HG03280 (cell line): ENCODE results near the gene ENTPD1.
"Not testable (repeated sequence)": the region's sequence is repeated elsewhere in the genome, so short reads cannot be mapped to it uniquely, and the experiment has no call there.

Experiments
- ATAC-seq: cut with Tn5 transposase; IDR thresholded peaks from one replicate; pipeline ENCODE4 v1.9.1; 2021; ENCODE audit warnings: mild to moderate bottlenecking, moderate library complexity; ENCODE audit not compliant: unreplicated experiment

Gene ENTPD1

DNA sequence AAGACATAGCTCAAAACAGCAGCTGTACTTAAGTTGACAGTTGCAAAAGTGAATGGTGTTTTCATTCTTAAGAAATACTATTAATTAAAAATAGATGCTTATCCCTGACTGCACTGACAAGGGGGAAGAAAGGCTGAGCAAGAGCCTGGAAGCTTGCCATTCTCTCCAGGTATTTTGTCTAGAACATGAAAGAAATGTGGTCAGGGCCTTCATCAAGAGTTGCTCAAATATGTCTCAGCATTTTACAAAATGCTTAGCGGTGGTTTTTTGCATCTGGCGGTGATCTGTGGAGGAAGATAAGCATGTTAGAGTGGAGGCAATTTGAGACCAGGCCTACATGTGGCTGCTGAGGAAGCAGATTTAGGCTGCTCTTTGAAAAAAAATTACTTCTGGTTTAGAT, 105.4 kb downstream of the ENTPD1 start:
- no peak for ATAC-seq

DNA sequence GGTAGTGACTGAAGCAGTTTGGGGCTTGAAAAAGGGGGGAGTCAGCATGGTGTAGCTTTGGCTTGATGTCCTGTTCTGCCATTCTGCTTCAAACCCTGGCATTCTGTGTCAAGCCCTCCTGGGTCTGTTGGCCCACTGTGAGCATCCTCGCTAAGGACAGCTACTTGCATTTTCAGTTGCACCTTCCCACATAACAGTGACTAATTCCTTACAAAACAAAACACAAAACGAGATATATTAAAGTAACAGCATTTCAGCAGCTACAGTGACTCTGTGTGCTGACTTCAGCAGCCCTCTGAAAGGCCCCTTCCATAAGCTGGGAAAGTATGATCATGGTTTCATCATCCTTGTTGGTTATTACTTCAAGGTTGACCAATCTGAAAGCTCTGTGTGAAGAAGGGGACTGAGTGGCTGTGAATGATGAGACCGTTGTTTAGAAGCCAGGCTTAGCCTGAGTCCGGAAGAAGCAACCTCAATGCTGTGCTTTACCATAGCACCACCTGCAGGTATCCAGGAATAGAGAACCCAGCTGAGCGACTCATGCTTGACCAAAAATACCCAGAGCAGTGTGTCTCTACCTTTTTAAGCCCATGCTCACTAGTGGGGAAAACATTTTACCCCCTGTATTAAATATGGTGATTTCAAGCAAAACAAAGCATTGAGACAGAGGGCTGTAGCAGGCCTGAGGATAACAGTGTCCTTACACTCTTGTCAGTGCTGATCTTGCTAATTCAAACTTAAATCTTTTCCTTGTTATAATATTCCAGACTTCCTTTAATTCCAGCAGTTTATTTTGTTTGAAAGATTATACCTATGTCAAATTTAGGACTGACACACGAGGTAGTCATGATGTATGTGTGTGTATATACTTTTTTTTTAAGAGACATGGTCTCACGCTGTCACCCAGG, 109.2 kb downstream of the ENTPD1 start:
- peak; percentile 94 for ATAC-seq

DNA sequence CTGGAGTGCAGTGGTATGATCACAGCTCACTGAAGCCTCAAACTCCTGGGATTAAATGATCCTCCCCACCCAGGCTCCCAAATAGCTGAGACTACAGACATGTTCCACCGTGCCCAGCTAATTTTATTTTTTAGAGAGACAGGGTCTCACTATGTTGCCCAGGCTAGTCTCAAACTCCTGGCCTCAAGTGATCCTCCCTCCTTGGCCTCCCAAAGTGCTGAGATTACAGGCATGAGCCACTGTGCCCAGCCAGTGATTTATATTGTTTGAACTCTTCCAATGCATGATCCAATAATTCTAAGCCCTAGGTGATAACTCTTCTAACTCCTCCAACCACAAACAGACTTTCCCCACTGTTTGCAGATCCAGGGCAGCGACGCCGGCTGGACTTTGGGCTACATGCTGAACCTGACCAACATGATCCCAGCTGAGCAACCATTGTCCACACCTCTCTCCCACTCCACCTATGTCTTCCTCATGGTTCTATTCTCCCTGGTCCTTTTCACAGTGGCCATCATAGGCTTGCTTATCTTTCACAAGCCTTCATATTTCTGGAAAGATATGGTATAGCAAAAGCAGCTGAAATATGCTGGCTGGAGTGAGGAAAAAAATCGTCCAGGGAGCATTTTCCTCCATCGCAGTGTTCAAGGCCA, 110.0 kb downstream of the ENTPD1 start:
- ATAC-seq, result no peak

DNA sequence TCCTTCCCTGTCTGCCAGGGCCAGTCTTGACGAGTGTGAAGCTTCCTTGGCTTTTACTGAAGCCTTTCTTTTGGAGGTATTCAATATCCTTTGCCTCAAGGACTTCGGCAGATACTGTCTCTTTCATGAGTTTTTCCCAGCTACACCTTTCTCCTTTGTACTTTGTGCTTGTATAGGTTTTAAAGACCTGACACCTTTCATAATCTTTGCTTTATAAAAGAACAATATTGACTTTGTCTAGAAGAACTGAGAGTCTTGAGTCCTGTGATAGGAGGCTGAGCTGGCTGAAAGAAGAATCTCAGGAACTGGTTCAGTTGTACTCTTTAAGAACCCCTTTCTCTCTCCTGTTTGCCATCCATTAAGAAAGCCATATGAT, 110.5 kb downstream of the ENTPD1 start:
- no peak for ATAC-seq

DNA sequence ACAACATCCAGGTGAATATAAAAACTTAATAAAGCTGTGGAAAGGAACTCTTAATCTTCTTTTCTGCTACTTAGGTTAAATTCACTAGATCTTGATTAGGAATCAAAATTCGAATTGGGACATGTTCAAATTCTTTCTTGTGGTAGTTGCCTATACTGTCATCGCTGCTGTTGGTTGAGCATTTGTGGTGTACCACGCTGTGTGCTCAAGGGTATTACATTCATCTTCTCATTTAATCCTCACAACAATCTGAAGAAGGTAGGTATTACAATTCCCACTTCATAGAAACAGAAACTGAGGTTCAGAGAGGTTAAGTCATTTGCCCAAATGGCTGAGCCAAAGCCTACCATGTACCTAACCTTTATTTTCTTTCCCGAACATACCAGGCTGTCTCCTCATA, 111.9 kb downstream of the ENTPD1 start:
- ATAC-seq, result no peak

DNA sequence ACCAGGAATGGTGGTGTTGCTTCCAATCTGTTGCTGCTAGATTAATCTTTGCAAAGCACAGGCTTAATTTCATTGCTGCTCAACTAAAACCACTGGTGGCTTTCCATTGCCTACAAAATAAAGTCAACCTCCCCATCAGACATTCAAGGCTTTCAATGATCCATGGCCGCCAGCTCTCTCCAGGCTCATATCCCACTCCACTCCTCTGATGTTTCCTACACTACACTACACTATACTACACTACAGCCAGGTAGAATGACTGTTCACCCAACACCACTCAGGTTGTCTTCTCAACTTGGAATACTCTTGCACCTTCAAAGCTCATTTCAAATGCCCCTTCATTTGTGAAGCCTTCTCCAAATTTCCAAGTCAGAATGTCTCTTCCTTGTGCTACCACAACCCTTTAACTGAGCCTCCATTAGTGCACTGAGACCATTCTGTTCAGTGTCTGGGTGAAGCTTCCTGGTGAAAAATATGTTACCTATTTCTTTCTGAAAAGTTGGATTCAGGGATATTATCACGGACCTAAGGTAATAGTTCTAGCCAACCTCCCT, 116.3 kb downstream of the ENTPD1 start:
- ATAC-seq, result no peak

DNA sequence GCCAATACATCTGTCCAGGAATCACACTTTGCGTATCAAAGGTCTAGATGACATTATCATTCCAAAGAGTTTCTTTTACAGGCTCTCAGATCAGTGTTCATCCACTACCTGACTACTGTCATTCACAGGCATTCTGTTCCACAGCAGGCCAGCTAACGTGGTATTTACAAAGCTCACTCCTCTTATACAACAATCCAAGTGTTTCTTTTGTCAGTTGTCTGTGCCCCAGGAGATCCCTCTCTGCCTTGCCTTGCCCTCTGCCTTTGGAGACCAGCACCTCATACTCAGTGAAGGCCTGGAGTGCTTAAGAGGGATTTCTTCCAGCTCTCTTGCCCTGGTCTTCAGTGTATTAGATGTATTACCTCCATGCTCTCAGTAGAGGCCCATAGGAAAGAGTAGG, 117.2 kb downstream of the ENTPD1 start:
- ATAC-seq, result no peak

DNA sequence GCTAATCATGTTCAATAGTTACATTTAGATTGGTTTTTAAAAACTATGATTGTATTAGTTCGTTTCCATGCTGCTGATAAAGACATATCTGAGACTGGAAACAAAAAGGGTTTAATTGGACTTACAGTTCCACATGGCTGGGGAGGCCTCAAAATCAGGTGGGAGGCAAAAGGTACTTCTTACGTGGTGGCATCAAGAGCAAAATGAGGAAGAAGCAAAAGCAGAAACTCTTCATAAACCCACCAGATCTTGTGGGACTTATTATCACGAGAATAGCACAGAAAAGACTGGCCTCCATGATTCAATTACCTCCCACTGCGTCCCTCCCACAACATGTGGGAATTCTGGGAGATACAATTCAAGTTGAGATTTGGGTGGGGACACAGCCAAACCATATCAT, 117.7 kb downstream of the ENTPD1 start:
- ATAC-seq, result no peak

DNA sequence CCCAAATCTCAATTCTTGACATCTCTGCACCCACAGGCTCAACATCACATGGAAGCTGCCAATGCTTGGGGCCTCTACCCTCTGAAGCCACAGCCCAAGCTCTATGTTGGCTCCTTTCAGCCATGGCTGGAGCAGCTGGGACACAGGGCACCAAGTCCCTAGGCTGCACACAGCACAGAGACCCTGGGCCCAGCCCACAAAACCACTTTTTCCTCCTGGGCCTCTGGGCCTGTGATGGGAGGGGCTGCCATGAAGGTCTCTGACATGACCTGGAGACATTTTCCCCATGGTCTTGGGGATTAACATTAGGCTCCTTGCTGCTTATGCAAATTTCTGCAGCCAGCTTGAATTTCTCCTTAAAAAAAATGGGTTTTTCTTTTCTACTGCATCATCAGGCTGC, 118.8 kb downstream of the ENTPD1 start:
- ATAC-seq, result not testable (repeated sequence)

DNA sequence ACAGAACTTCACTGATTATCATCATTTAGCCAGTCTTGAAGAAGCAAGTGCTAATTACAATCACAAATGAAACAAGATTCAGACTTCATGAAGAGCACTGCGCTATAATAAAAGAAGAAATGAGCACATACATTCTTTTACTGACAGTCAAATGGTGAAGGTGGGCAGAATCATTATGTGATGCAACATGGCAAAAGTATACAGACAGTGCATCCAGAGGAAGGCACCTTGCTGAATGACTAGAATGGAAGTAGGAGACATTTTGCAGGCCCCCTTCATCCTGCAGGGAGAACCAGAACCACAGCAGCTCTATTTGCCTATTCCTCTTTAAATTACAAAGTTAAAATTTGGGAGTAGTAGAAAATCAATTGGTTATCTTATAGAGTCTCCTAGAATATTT, 120.8 kb downstream of the ENTPD1 start:
- no peak for ATAC-seq

DNA sequence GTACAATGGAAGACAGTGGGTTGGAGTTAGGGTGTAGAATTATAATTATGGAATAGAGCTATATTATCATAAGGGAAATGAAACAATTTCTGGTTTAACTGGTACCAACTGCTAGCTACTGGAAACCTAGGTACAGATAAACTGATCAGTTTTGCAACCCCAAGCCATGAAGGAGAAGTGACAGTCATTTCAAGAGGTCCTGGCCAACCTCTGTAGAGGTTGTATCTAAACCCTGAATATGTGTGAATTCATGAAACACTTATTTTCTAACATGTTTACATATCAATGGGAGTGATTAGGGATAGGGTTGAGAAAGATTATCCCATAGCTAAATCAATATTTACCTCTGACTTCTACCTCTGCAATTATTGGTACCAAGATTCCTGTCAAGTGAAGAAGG, 121.9 kb downstream of the ENTPD1 start:
- no peak for ATAC-seq

DNA sequence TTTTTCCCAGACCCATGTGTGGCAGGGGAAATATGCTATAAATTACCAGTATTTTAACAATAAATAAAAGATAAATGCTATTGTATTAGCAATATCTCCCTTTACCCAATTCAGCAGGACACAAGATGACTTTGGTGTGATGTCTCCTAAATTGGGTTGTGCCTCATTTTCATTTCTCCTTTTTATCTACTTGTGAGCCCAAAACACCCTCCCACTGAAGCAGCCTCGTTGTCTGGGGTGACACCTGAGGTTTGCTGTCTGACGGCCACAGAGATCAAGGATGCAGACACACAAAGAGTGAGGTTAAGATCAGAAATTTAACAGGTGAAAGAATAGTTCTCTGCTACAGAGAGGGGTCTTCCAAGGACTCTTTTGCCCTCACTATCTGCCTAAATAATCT, 124.7 kb downstream of the ENTPD1 start:
- ATAC-seq, result no peak

DNA sequence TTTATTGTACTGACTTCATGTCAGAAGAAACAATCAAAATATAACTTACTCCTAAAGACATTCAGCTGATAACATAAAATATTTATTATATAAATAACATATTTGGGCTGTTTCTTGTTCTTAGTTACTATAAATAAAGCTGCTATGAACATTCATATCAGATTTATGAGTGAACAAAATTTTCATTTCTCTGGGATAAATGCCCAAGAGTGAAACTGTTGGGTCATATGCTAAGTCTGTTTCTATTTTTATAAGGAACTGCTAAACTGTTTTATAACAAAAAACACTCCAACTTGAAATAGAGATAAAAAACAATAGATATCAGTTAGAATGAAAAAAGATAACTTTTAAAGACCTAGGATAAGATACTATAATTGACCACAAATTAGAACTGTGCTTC, 125.4 kb downstream of the ENTPD1 start:
- no peak for ATAC-seq

DNA sequence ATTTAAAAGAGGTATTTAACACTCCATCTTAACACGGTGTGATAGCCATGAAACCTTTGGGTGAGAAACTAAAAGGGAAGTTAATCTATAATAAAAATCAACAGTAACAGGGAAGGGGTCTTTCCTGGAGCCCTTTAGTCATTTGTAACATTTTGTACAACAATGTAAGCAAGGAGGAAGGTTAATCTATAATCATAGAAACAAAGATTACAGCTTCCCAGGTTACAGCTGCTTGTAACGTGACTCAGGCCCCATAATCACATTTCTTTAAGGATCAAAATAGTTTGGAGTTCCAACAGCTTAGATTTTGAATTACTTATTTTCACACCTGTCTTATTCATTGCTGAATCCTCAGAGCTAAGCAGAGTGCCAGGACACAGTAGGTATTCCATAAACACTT, 133.9 kb downstream of the ENTPD1 start:
- ATAC-seq, result no peak

DNA sequence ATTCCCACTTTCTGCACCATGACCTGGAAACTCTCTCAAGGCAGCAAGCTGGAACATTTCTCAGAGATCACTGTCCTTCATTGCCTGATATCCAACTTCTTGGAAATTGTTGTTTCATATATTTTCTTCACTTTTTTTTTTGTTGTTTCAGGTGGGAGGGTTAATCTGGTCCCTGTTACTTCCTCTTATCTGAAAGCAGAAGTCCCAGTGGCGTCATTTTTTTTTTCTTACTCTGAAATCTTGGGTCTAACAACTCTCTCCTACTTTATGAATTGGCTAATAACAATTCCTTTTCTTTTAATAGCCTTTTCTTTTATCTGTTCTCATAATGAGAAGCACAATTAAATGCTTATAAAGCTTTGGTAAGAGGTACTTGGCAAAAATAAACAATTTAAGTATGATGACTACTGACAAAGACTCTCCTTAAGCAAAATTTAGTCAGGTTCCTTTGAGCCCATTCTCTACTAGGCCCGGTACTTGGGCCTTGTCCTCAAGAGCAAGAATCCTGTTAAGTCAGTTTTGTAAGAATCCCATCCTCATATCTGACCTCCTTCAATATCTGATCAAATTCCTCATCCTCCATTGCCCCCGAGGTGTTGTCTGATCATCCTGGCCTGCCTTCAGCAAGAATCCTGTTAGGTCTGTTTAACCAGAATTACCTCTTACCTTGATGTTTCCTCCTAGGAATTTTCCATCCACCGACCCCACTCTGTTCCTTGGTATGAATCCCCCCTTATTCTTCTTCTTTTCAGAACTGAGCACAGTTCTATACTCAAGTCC, 140.3 kb downstream of the ENTPD1 start:
- no peak for ATAC-seq

DNA sequence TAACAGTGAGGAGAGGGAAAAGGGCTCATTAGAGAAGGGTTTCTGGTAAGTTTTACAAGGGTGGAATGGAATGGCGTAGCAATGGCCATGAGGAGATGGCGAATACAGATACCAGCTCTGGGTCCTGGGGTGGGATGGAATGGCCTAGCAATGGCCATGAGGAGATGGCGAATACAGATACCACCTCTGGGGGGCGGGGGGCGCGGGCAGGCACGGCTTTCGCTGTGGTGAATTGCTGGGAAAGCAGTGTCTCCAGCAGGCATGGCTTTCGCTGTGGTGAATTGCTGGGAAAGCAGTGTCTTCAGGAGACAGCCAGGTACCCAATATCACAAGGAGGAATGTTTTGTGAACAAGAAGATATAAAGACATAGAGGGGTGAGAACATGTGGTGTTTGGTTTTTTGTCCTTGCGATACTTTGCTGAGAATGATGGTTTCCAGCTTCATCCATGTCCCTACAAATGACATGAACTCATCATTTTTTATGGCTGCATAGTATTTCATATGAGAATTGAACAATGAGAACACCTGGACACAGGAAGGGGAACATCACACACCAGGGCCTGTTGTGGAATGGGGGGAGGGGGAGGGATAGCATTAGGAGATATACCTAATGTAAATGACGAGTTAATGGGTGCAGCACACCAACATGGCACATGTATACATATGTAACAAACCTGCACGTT, 150.1 kb downstream of the ENTPD1 start:
- ATAC-seq, result not testable (repeated sequence)

DNA sequence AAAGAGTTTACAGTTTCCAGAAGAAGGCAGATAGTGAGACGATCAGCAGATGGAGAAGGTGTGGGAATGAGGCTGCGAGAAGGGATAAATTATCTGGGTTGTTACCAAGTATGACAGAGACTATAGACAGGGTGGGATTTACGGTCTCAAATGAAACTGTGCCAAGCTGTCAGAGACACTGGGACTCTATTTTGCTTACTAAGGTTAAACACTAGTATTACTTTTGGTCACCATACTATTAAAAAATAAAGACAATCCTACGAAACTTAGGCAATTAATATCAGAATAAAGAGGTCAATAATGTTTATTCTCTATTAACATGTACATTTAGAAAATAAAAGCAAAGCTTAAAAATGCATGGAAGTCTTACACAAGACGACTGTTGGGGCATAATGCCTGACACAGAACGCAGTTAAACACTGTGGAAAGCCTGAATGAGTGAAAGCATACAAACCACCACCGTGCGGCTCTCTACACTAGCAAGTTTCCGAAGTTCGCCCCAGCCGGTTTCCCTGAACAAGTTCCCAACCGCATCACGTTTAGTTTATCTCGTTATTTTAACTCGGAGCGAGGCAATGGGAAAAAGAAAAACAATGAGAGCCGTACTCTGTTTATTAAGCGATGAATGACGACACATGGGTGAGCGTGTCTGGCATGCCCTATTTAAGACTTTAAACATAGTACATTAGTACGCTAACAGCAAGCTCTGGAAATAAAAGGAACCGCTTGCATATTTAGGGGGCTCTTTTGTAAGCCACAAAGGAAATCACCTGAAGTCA, 150.9 kb downstream of the ENTPD1 start:
- peak; percentile 28 for ATAC-seq

DNA sequence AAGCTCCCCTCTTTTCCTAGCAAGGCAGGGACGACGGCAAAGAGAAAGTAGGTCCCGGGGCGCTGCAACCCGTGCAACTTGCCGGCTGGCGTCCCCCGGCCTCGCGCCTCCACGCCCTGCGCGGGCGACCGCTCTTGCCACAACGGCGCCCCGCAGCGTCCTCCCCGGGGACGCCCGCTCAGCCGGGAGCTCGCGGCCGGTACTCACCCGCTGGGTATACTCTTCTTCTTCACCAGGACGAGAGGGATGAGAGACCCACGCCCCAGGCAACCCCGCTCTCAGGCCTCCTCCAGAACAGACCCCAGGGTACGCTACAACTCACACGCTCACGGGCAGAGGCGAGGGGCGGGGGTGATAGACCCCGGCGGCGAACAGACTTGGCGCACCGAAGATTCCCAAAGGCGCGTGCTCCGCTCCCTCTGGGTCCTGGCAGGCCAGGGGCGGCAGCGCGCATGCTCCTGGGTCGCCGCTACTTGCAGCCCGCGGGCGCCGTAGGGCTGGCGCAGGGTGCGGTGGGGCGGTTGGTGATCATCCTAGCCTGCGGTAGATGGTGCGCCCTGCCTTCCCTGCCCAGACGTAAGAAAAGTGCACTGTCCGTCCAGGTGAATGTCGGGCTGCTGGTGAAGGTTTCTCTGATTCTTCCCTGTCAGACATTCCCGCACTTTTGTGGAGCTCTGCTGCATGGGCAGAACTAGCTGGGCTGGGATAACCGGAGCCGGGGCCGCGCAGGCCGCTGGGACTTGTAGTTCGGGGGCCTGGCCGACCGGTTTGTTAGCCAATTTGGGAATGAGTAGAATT, 151.7 kb downstream of the ENTPD1 start, which contains the start of gene CC2D2B:
Gene CC2D2B (plus strand): TSS at position 520 of the 798 bp plus-strand sequence. CDS start 3,349 bp downstream, outside the sequence.
- peak; percentile 88 for ATAC-seq

DNA sequence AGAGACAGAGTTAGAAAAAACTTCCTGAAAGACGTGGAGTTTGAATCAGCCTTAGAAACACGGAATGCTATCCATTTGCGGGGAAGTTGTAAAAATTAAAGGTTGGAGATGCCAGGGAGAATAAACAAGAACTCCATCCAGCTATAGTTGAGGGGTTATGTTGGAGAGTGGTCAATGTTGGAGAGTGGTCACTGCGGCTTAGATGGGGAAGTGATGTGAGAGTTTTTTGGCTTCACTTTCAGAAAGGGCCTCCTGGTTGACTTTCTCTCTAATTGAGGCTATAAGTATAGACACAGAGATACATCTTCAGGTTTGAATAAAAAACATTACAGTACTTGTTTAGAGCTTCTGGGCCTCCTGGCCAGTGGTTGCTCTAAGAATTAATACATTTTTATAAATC, 152.5 kb downstream of the ENTPD1 start:
- ATAC-seq, result no peak
